K562 (cell line): Measurements from ENCODE around the gene HRC. TPM values are rescaled to one million over a fixed set of nuclear protein-coding genes. Genes with fewer than 3 reads are reported as not detected.

Experiments used
- ATAC-seq: fragments of 200-7000 bp; cut with Tn5 transposase; 3 replicates; pipeline ENCODE4 v1.9.1; 2020; ENCODE audit warnings: moderate library complexity
- BruUV-seq: library from RNA; stranded (reverse); fragments of 400-500 nt; replicated peaks from 2 replicates; lab custom pipeline; 2021; lab: Mats Ljungman, UMichigan
- CTCF ChIA-PET: fragments of 300-600 bp; formaldehyde crosslinking; extraction: SDS; loops from one replicate; lab custom pipeline; 2021; ENCODE audit warnings: low intra/inter-chr PET ratio; lab: Yijun Ruan, JAX
- POLR2A ChIA-PET: fragments of 300-600, 350-650 bp; sonication (Branson Sonifier 250); formaldehyde crosslinking; extraction: SDS; loops from one replicate; lab custom pipeline; 2021; ENCODE audit warnings: antibody characterized with exemption, inconsistent platforms; lab: Yijun Ruan, JAX
- DNase-seq, 4 experiments: peaks; one replicate each; pipeline versions ENCODE4 v3.0.0 to v3.0.0-alpha.2; 2011 to 2018; ENCODE audit warnings: low spot score in 3 of 4, mixed read lengths in 3 of 4; ENCODE audit errors: extremely low read depth in 1 of 4
- FAIRE-seq: peaks from 2 replicates; lab custom pipeline; 2011; peaks lifted over from hg19 to GRCh38; lab: Jason Lieb, UNC
- H2AFZ ChIP-seq: 2 replicates; pipeline ENCODE4 v1.6.0; 2011; ENCODE audit warnings: low read depth, low read length, control low read depth, inconsistent platforms
- H3K27ac ChIP-seq: fragments of 200-600 bp; 3 replicates; pipeline ENCODE4 v1.8.0; 2011; ENCODE audit warnings: low read depth, mild to moderate bottlenecking, control low read depth, inconsistent platforms, low read length, moderate library complexity, mixed read lengths; ENCODE audit errors: extremely low read depth
- H3K27me3 ChIP-seq, 2 experiments: fragments of 300-600 bp in 1 of 2; 2 replicates in 1 of 2; 3 replicates in 1 of 2; pipeline versions ENCODE4 v1.6.0 to v1.8.0; 2011; ENCODE audit warnings: inconsistent platforms in 2 of 2, low read length in 2 of 2, mild to moderate bottlenecking in 1 of 2, mixed read lengths in 1 of 2, moderate library complexity in 1 of 2; ENCODE audit not compliant: control insufficient read depth in 2 of 2, insufficient read depth in 2 of 2
- H3K36me3 ChIP-seq: fragments of 300-600 bp; 3 replicates; pipeline ENCODE4 v1.8.0; 2011; ENCODE audit warnings: mild to moderate bottlenecking, low read length, inconsistent platforms; ENCODE audit not compliant: control insufficient read depth, insufficient read depth
- H3K4me1 ChIP-seq, 2 experiments: fragments of 200-600 bp in 1 of 2; replicated peaks in 1 of 2; 2 replicates in 1 of 2; 3 replicates in 1 of 2; pipeline versions ENCODE4 v1.5.1 to v1.8.0; 2011; ENCODE audit warnings: inconsistent platforms in 2 of 2, low read length in 2 of 2, mild to moderate bottlenecking in 1 of 2, mixed read lengths in 1 of 2, moderate library complexity in 1 of 2; ENCODE audit not compliant: control insufficient read depth in 2 of 2, insufficient read depth in 2 of 2
- H3K4me2 ChIP-seq: 2 replicates; pipeline ENCODE4 v1.6.1; 2011; ENCODE audit warnings: low read length, control low read depth, inconsistent platforms, mixed read lengths; ENCODE audit not compliant: insufficient read depth
- H3K4me3 ChIP-seq: fragments of 200-600 bp; sonication (generic), shearing (Covaris generic); 2 replicates; pipeline ENCODE4 v1.5.1; 2016; ENCODE audit warnings: control low read depth, inconsistent platforms
- H3K79me2 ChIP-seq: fragments of 200-600 bp; 3 replicates; pipeline ENCODE4 v1.8.0; 2011; ENCODE audit warnings: low read length, inconsistent platforms; ENCODE audit not compliant: control insufficient read depth, insufficient read depth
- H3K9ac ChIP-seq, 2 experiments: 2 replicates each; pipeline versions ENCODE4 v1.6.0 to v1.6.1; 2011; ENCODE audit warnings: low read depth in 2 of 2, low read length in 2 of 2, control low read depth in 1 of 2, inconsistent platforms in 1 of 2, mild to moderate bottlenecking in 1 of 2, mixed read lengths in 1 of 2; ENCODE audit not compliant: insufficient read depth in 1 of 2
- H3K9me1 ChIP-seq: one replicate; pipeline ENCODE4 v1.6.0; 2011; ENCODE audit warnings: inconsistent platforms, mild to moderate bottlenecking, low read length, moderate library complexity; ENCODE audit not compliant: control insufficient read depth, insufficient read depth
- H3K9me3 ChIP-seq: replicated peaks from 2 replicates; pipeline ENCODE4 v1.5.1; 2011; ENCODE audit warnings: low read depth, low read length, inconsistent platforms; ENCODE audit not compliant: control insufficient read depth, insufficient read depth
- H4K20me1 ChIP-seq: replicated peaks from 2 replicates; pipeline ENCODE4 v1.6.1; 2011; ENCODE audit warnings: low read length, inconsistent platforms, mixed read lengths; ENCODE audit not compliant: control insufficient read depth, insufficient read depth
- CREB3L1 ChIP-seq: fragments of 450-650 bp; IDR thresholded peaks from 2 replicates; pipeline ENCODE4 v1.6.1; 2014; ENCODE audit warnings: low read depth, mild to moderate bottlenecking, moderate library complexity, borderline replicate concordance
- CXXC5 ChIP-seq: fragments of 250-450 bp; sonication (Bioruptor Pico); IDR thresholded peaks from 2 replicates; pipeline ENCODE4 v1.8.0; 2022; ENCODE audit warnings: inconsistent platforms, mild to moderate bottlenecking, moderate library complexity
- DPF2 ChIP-seq: fragments of 450-650 bp; IDR thresholded peaks from 2 replicates; pipeline ENCODE4 v1.6.1; 2016
- ETV5 ChIP-seq: sonication (generic); formaldehyde crosslinking; IDR thresholded peaks from 2 replicates; pipeline ENCODE4 v1.4.0; 2020; ENCODE audit warnings: low read depth, mild to moderate bottlenecking, missing genetic modification reagents
- GATA2 ChIP-seq: sonication (generic); formaldehyde crosslinking; IDR thresholded peaks from 2 replicates; pipeline ENCODE4 v1.4.0; 2020; ENCODE audit warnings: mild to moderate bottlenecking, missing genetic modification reagents
- NEUROD1 ChIP-seq: fragments of 150-350 bp; IDR thresholded peaks from 2 replicates; pipeline ENCODE4 v1.6.1; 2014; ENCODE audit warnings: borderline replicate concordance, low read length, low read depth; ENCODE audit not compliant: partially characterized antibody
- PHF8 ChIP-seq: fragments of 200-600 bp; sonication (generic); IDR thresholded peaks from 2 replicates; pipeline ENCODE4 v1.6.1; 2012; ENCODE audit warnings: mixed run types, mild to moderate bottlenecking, inconsistent platforms, low read length, moderate library complexity, borderline replicate concordance
- PKNOX1 ChIP-seq: fragments of 450-650 bp; IDR thresholded peaks from 2 replicates; pipeline ENCODE4 v1.6.1; 2016
- WHSC1 ChIP-seq: IDR thresholded peaks from one replicate; pipeline ENCODE4 v1.6.1; 2012; ENCODE audit warnings: low read length, control low read depth, inconsistent platforms
- ZBTB2 ChIP-seq: fragments of 450-650 bp; IDR thresholded peaks from 2 replicates; pipeline ENCODE4 v1.6.1; 2016; ENCODE audit warnings: antibody characterized with exemption
- ZNF12 ChIP-seq: sonication (generic); formaldehyde crosslinking; IDR thresholded peaks from 2 replicates; pipeline ENCODE4 v1.4.0; 2020; ENCODE audit warnings: mild to moderate bottlenecking, missing genetic modification reagents
- ZNF263 ChIP-seq: sonication (generic); formaldehyde crosslinking; IDR thresholded peaks from 2 replicates; pipeline ENCODE4 v1.8.0; 2022; ENCODE audit warnings: mild to moderate bottlenecking, missing genetic modification reagents, borderline replicate concordance
- ZNF586 ChIP-seq: fragments of 450-650 bp; formaldehyde crosslinking; conservative IDR thresholded peaks from 2 replicates; pipeline ENCODE4 v1.4.0; 2020; ENCODE audit warnings: mild to moderate bottlenecking, moderate library complexity
- WGBS: fragments of 100-300 bp; shearing (Covaris generic); methylation state at CpG from one replicate; pipeline ENCODE4 v1.1.6; 2016; ENCODE audit warnings: low coverage, mixed read lengths; ENCODE audit not compliant: insufficient coverage; ENCODE audit errors: missing lambda C conversion rate; 5-methylcytosine and 5-hydroxymethylcytosine counted together
- in situ Hi-C: fragments of 300-500 bp; cut with MboI; formaldehyde crosslinking; loops from 4 replicates; pipeline ENCODE4 v1.15.0; 2018; ENCODE audit warnings: inconsistent platforms, mixed read lengths
- intact Hi-C: fragments of 100-400 bp; cut with micrococcal nuclease; formaldehyde crosslinking; loops from 2 replicates; pipeline ENCODE4 v1.14.2; 2022
- polyA plus RNA-seq, 8 experiments: library from polyadenylated mRNA; depleted of rRNA in 4 of 8; stranded (reverse) in 5 of 8; unstranded in 3 of 8; fragments of >200 nt; fragmentation: Nextera tagmentation in 2 of 8; fragmentation: Illumina TruSeq in 1 of 8; extraction: Ambion mirVana in 2 of 8; extraction: Trizol in 1 of 8; gene quantifications; 2 replicates each; pipeline versions ENCODE4 v1.2.1 to v1.2.3, GENCODE V29; 2011 to 2014; ENCODE audit warnings: inconsistent platforms in 1 of 8, missing spikeins in 1 of 8
- total RNA-seq, 7 experiments: library from RNA; depleted of rRNA in 6 of 7; stranded (reverse); fragments of >200 nt in 6 of 7; fragmentation: Illumina TruSeq in 2 of 7; extraction: Trizol in 2 of 7; gene quantifications; 2 replicates each; pipeline versions ENCODE4 v1.2.1 to v1.2.3, GENCODE V29; 2011 to 2021; ENCODE audit warnings: low replicate concordance in 1 of 7

HRC gene
- total and polyA plus RNA-seq, 9 of the 15 experiments (the other 6 are each of a cell fraction or from before 2014, with no cell fraction given): 0.66 to 18.7 (median 13.1) TPM

- no TSS peak for BruUV-seq
- Histone ChIP-seq H2AFZ (peak overlapping the region; percentile 87), H3K9me3 (no peaks in the 10 kb centered on the region), H3K27ac (peak overlapping the region; percentile 89), H3K27me3 (no peaks in the 10 kb centered on the region), H4K20me1 (peaks cover 5% of the 10 kb centered on the region; the same call in 1 of the 2 replicates), H3K4me2 (peak overlapping the region; percentile 99), H3K36me3 (no peaks in the 10 kb centered on the region), H3K4me3 (peak overlapping the region; percentile 54), H3K79me2 (peaks cover 33% of the 10 kb centered on the region; the same call in 2 of the 3 replicates), H3K9ac (peak overlapping the region; percentile 86 to 98), H3K9me1 (no peaks in the 10 kb centered on the region), H3K4me1 (peaks cover 40 to 79% of the 10 kb centered on the region in 2 experiments)
- CTCF ChIA-PET: interaction anchor here (0.8 kb wide), 1 partner anchor 38 kb away, joined by 3 read pairs; no protein-coding TSS in a partner anchor
- WGBS: 1% methylated on average over 47 of the region's 49 CpGs
- peak; percentile 91 for FAIRE-seq
- in situ Hi-C loops (no loop called here), intact Hi-C loops (loop anchor here (2.0 kb wide), 1 partner anchor 50 kb away; no protein-coding TSS in a partner anchor)
- peak; percentile 63 for ATAC-seq
- peak; percentile 92 to 99 (median 94) for DNase-seq
- POLR2A ChIA-PET: interaction anchor here (0.5 to 2.0 kb wide), 15 partner anchors 9 to 400 kb away, joined by 3 to 15 read pairs (median 4); partner anchors contain the start of genes CGB7, LIN7B and TRPM4
- TF ChIP-seq ZNF586 (CRISPR knock-in tag): no peak
- peak; percentile 54; the same call in 1 of the 2 replicates for TF ChIP-seq PHF8
- peak; percentile 46; the same call in 1 of the 2 replicates for TF ChIP-seq ZNF263 (CRISPR knock-in tag)
- peak; percentile 75; the same call in 1 of the 2 replicates for TF ChIP-seq ETV5 (CRISPR knock-in tag)
- 0 out of 2 replicates have a peak, but pooled peaks have one; percentile 49 for TF ChIP-seq CXXC5 (CRISPR knock-in tag)
- TF ChIP-seq ZBTB2: 0 out of 2 replicates have a peak, but pooled peaks have one; percentile 12
- peak; percentile 31; the same call in 1 of the 2 replicates for TF ChIP-seq CREB3L1
- peak; percentile 58 for TF ChIP-seq DPF2
- TF ChIP-seq PKNOX1: peak; percentile 71
- TF ChIP-seq WHSC1: no peak
- TF ChIP-seq NEUROD1: no peak
- peak; percentile 72 for TF ChIP-seq GATA2 (CRISPR knock-in tag)
- TF ChIP-seq ZNF12: 0 out of 2 replicates have a peak, but pooled peaks have one; percentile 62
Measured at GRCh38 chr19:49148784-49149651, 6.2 kb downstream of the HRC start.
